HepG2 (cell line): Measurements from ENCODE around the gene HES3. TPM values are rescaled to one million over a fixed set of nuclear protein-coding genes. Genes with fewer than 3 reads are reported as not detected.

ENCODE experiments used
- ATAC-seq: fragments of 200-7000 bp; cut with Tn5 transposase; 3 replicates; pipeline ENCODE4 v1.9.1; 2020; ENCODE audit warnings: mild to moderate bottlenecking, moderate library complexity
- BruUV-seq: library from RNA; stranded (reverse); fragments of 400-500 nt; replicated peaks from 2 replicates; lab custom pipeline; 2021; lab: Mats Ljungman, UMichigan
- CTCF ChIA-PET: fragments of 300-600 bp; formaldehyde crosslinking; extraction: SDS; loops from one replicate; lab custom pipeline; 2021; ENCODE audit warnings: low total read pairs, inconsistent platforms, low intra/inter-chr PET ratio; lab: Yijun Ruan, JAX
- POLR2A ChIA-PET: fragments of 350-600 bp; sonication (Branson Sonifier 250); formaldehyde crosslinking; loops from one replicate; lab custom pipeline; 2020; ENCODE audit warnings: antibody characterized with exemption, inconsistent platforms; lab: Yijun Ruan, JAX
- DNase-seq: peaks from one replicate; pipeline ENCODE4 v3.0.0-alpha.2; 2015; ENCODE audit warnings: low spot score
- FAIRE-seq: peaks from 3 replicates; lab custom pipeline; 2011; peaks lifted over from hg19 to GRCh38; lab: Jason Lieb, UNC
- H2AFZ ChIP-seq: one replicate; pipeline ENCODE4 v1.6.1; 2011; ENCODE audit warnings: low read length, inconsistent platforms
- H3K27ac ChIP-seq: fragments of 300-600 bp; 3 replicates; pipeline ENCODE4 v1.8.0; 2011; ENCODE audit warnings: mixed run types, mild to moderate bottlenecking, mixed read lengths, low read length, inconsistent platforms; ENCODE audit not compliant: insufficient read depth; ENCODE audit errors: extremely low read length
- H3K27me3 ChIP-seq, 2 experiments: fragments of 200-600 bp in 1 of 2; 2 replicates in 1 of 2; 3 replicates in 1 of 2; pipeline versions ENCODE4 v1.6.0 to v1.8.0; 2011; ENCODE audit warnings: low read length in 2 of 2, mild to moderate bottlenecking in 2 of 2, moderate library complexity in 2 of 2, inconsistent platforms in 1 of 2; ENCODE audit not compliant: insufficient read depth in 2 of 2, control insufficient read depth in 1 of 2
- H3K36me3 ChIP-seq, 2 experiments: fragments of 200-600 bp in 1 of 2; replicated peaks in 1 of 2; 2 replicates in 1 of 2; 3 replicates in 1 of 2; pipeline versions ENCODE4 v1.5.1 to v1.8.0; 2011; ENCODE audit warnings: low read length in 2 of 2, inconsistent platforms in 1 of 2; ENCODE audit not compliant: insufficient read depth in 2 of 2, control insufficient read depth in 1 of 2
- H3K4me1 ChIP-seq: 2 replicates; pipeline ENCODE4 v1.5.1; 2012; ENCODE audit warnings: low read length, inconsistent platforms; ENCODE audit not compliant: insufficient read depth
- H3K4me2 ChIP-seq: 2 replicates; pipeline ENCODE4 v1.6.0; 2011; ENCODE audit warnings: low read depth, low read length, inconsistent platforms
- H3K4me3 ChIP-seq, 3 experiments: fragments of 200-600 bp in 1 of 3; sonication (generic), shearing (Covaris generic) in 1 of 3; replicated peaks in 1 of 3; 2 replicates each; pipeline ENCODE4 v1.5.1; 2011 to 2016; ENCODE audit warnings: low read length in 3 of 3, inconsistent platforms in 2 of 3, low read depth in 2 of 3, mild to moderate bottlenecking in 2 of 3, control low read depth in 1 of 3, mixed read lengths in 1 of 3; ENCODE audit not compliant: insufficient read depth in 1 of 3
- H3K79me2 ChIP-seq: one replicate; pipeline ENCODE4 v1.6.1; 2011; ENCODE audit warnings: low read length, inconsistent platforms; ENCODE audit not compliant: insufficient read depth
- H3K9ac ChIP-seq: 2 replicates; pipeline ENCODE4 v1.6.0; 2011; ENCODE audit warnings: mild to moderate bottlenecking, low read depth, low read length, inconsistent platforms; ENCODE audit not compliant: insufficient read depth
- H3K9me3 ChIP-seq: 2 replicates; pipeline ENCODE4 v1.5.1; 2012; ENCODE audit warnings: mild to moderate bottlenecking, low read length
- H4K20me1 ChIP-seq: 2 replicates; pipeline ENCODE4 v1.6.0; 2011; ENCODE audit warnings: inconsistent platforms, mild to moderate bottlenecking, low read length, moderate library complexity; ENCODE audit not compliant: insufficient read depth
- ELK4 ChIP-seq: sonication (generic); formaldehyde crosslinking; IDR thresholded peaks from 2 replicates; pipeline ENCODE4 v1.9.0; 2021; ENCODE audit warnings: missing genetic modification reagents, borderline replicate concordance
- FOXK2 ChIP-seq: fragments of 450-650 bp; IDR thresholded peaks from 2 replicates; pipeline ENCODE4 v1.6.1; 2016
- JDP2 ChIP-seq: sonication (generic); formaldehyde crosslinking; IDR thresholded peaks from 2 replicates; pipeline ENCODE4 v1.8.1; 2022; ENCODE audit warnings: missing genetic modification reagents, borderline replicate concordance
- KMT2B ChIP-seq: IDR thresholded peaks from 2 replicates; pipeline ENCODE4 v1.6.1; 2016; ENCODE audit warnings: missing genetic modification reagents, missing compliant biosample characterization
- NPAS2 ChIP-seq: sonication (generic); formaldehyde crosslinking; IDR thresholded peaks from 2 replicates; pipeline ENCODE4 v1.8.0; 2022; ENCODE audit warnings: mild to moderate bottlenecking, missing genetic modification reagents, borderline replicate concordance
- RBM22 ChIP-seq: fragments of 200-400 bp; formaldehyde crosslinking; optimal IDR thresholded peaks from 2 replicates; pipeline ENCODE3; 2017; ENCODE audit warnings: mild to moderate bottlenecking, low read length, moderate library complexity
- SRF ChIP-seq: IDR thresholded peaks from 2 replicates; pipeline ENCODE4 v1.6.1; 2011; ENCODE audit warnings: mild to moderate bottlenecking, low read depth, low read length, moderate library complexity
- ZHX1 ChIP-seq: sonication (generic); formaldehyde crosslinking; IDR thresholded peaks from 2 replicates; pipeline ENCODE4 v1.8.1; 2022; ENCODE audit warnings: low read depth, mild to moderate bottlenecking, missing genetic modification reagents
- ZNF543 ChIP-seq: sonication (generic); formaldehyde crosslinking; IDR thresholded peaks from 2 replicates; pipeline ENCODE4 v1.4.0; 2020; ENCODE audit warnings: mild to moderate bottlenecking, missing genetic modification reagents
- ZNF556 ChIP-seq: sonication (generic); formaldehyde crosslinking; IDR thresholded peaks from 2 replicates; pipeline ENCODE4 v1.4.0; 2020; ENCODE audit warnings: mild to moderate bottlenecking, missing genetic modification reagents, borderline replicate concordance
- ZSCAN5A ChIP-seq: sonication (generic); formaldehyde crosslinking; IDR thresholded peaks from 2 replicates; pipeline ENCODE4 v1.8.0; 2022; ENCODE audit warnings: mild to moderate bottlenecking, missing genetic modification reagents, borderline replicate concordance
- WGBS: methylation state at CpG from one replicate; pipeline ENCODE4 v1.1.6; 2017; ENCODE audit warnings: low lambda C conversion rate; 5-methylcytosine and 5-hydroxymethylcytosine counted together
- in situ Hi-C: cut with HindIII; loops from 2 replicates; pipeline ENCODE4 v1.10.0; 2017; ENCODE audit warnings: low pct_unique_long_range_greater_than_20kb; ENCODE audit not compliant: extremely low pct_ligation_motif_present
- intact Hi-C: fragments of 100-400 bp; cut with micrococcal nuclease; formaldehyde crosslinking; loops from one replicate; pipeline ENCODE4 v1.10.0; 2022; ENCODE audit not compliant: unreplicated experiment
- polyA plus RNA-seq, 8 experiments: library from polyadenylated mRNA; depleted of rRNA in 3 of 8; stranded (reverse) in 7 of 8; unstranded in 1 of 8; fragments of >200 nt; fragmentation: Illumina TruSeq in 4 of 8; extraction: Trizol in 4 of 8; gene quantifications; 2 replicates each; pipeline versions ENCODE4 v1.2.1 to v1.2.3, GENCODE V29; 2011 to 2016; ENCODE audit warnings: low read depth in 4 of 8, missing spikeins in 1 of 8, mixed read lengths in 1 of 8; ENCODE audit not compliant: insufficient read depth in 1 of 8
- total RNA-seq, 5 experiments: library from RNA; depleted of rRNA; stranded (reverse); fragments of >200 nt; fragmentation: Illumina TruSeq; extraction: Trizol; gene quantifications; 2 replicates each; pipeline ENCODE4 v1.2.3, GENCODE V29; 2016; ENCODE audit warnings: low read depth in 1 of 5

Gene HES3
- total and polyA plus RNA-seq, 2 of the 13 experiments (the other 11 are each of a cell fraction or from before 2014, with no cell fraction given) = not detected

GRCh38 chr1:6221210-6221784 lies 22.7 kb upstream of the HES3 start:
- no peak overlapping the region for H3K9ac ChIP-seq
- ChIA-PET POLR2A (interaction anchor here (1.3 kb wide), 2 partner anchors 15 to 16 kb away, joined by 3 to 6 read pairs; no protein-coding TSS in a partner anchor), CTCF (no interaction called here)
- in situ Hi-C loops = no loop called here
- no peaks in the 10 kb centered on the region for H3K9me3 ChIP-seq
- H4K20me1 ChIP-seq = no peaks in the 10 kb centered on the region
- no peak for FAIRE-seq
- H3K4me2 ChIP-seq = no peak overlapping the region
- no TSS peak for BruUV-seq
- H3K79me2 ChIP-seq = no peaks in the 10 kb centered on the region
- no peaks in the 10 kb centered on the region for H3K27me3 ChIP-seq
- intact Hi-C loops = no loop called here
- ATAC-seq = no peak
- no peak for DNase-seq
- H3K4me3 ChIP-seq = no peak overlapping the region
- WGBS = 97% methylated on average over 12 of the region's 12 CpGs
- TF ChIP-seq RBM22 (peak; percentile 53), ZHX1 (CRISPR knock-in tag) (no peak), NPAS2 (CRISPR knock-in tag) (no peak)
- no peak overlapping the region for H3K27ac ChIP-seq
- H3K36me3 ChIP-seq = peaks cover 3 to 34% of the 10 kb centered on the region in 2 experiments; a peak in 4 of 5 replicates
- H2AFZ ChIP-seq = no peak overlapping the region
- H3K4me1 ChIP-seq = no peaks in the 10 kb centered on the region

GRCh38 chr1:6222636-6223035 lies 21.3 kb upstream of the HES3 start:
- Histone ChIP-seq H3K79me2 (no peaks in the 10 kb centered on the region), H3K9me3 (no peaks in the 10 kb centered on the region), H3K36me3 (peaks cover 7 to 45% of the 10 kb centered on the region in 2 experiments; a peak in 4 of 5 replicates), H3K9ac (no peak overlapping the region), H3K4me3 (no peak overlapping the region), H4K20me1 (no peaks in the 10 kb centered on the region), H2AFZ (no peak overlapping the region), H3K27ac (no peak overlapping the region), H3K4me1 (no peaks in the 10 kb centered on the region), H3K4me2 (no peak overlapping the region), H3K27me3 (no peaks in the 10 kb centered on the region)
- no TSS peak for BruUV-seq
- ChIA-PET POLR2A (interaction anchor here (1.3 kb wide), 1 partner anchor 16 kb away, joined by 3 read pairs; no protein-coding TSS in a partner anchor), CTCF (no interaction called here)
- ATAC-seq = no peak
- no peak for DNase-seq
- no peak for FAIRE-seq
- in situ Hi-C loops (no loop called here), intact Hi-C loops (no loop called here)
- 98% methylated on average over 6 of the region's 6 CpGs for WGBS
- TF ChIP-seq ZNF543 (no peak), SRF (no peak), ZNF556 (CRISPR knock-in tag) (no peak), ELK4 (CRISPR knock-in tag) (no peak), JDP2 (CRISPR knock-in tag) (no peak), KMT2B (CRISPR knock-in tag) (no peak), ZSCAN5A (CRISPR knock-in tag) (no peak), FOXK2 (no peak)
